Kidney (tissue), 14 donors: Measurements from ENCODE around the gene NATD1. TPM values are rescaled to one million over a fixed set of nuclear protein-coding genes. Genes with fewer than 3 reads are reported as not detected.

ENCODE experiments used
- DNase-seq, 5 donors: peaks; one replicate each; pipeline ENCODE4 v3.0.0-alpha.2; 2013 to 2020
- FAIRE-seq: peaks from 2 replicates; lab custom pipeline; 2012; peaks lifted over from hg19 to GRCh38; lab: Jason Lieb, UNC
- H3K27ac ChIP-seq, 2 donors: one replicate each; pipeline ENCODE4 v1.7.0; 2013; ENCODE audit warnings: low read depth in 2 of 2, low read length in 2 of 2, inconsistent platforms in 1 of 2
- H3K27me3 ChIP-seq: one replicate; pipeline ENCODE4 v1.7.1; 2013; ENCODE audit warnings: low read length, inconsistent platforms; ENCODE audit not compliant: control insufficient read depth, insufficient read depth
- H3K36me3 ChIP-seq, 3 donors: one replicate each; pipeline versions ENCODE4 v1.7.0 to v1.7.1; 2013; ENCODE audit warnings: low read length in 3 of 3, control low read depth in 1 of 3, inconsistent platforms in 1 of 3; ENCODE audit not compliant: insufficient read depth in 3 of 3, control insufficient read depth in 2 of 3
- H3K4me1 ChIP-seq, 3 donors: one replicate each; pipeline versions ENCODE4 v1.7.0 to v1.7.1; 2013; ENCODE audit warnings: low read length in 3 of 3, inconsistent platforms in 1 of 3, low read depth in 1 of 3; ENCODE audit not compliant: control insufficient read depth in 2 of 3, insufficient read depth in 2 of 3
- H3K4me3 ChIP-seq, 3 donors: one replicate each; pipeline versions ENCODE4 v1.7.0 to v1.8.1; 2013; ENCODE audit warnings: low read length in 3 of 3, control low read depth in 1 of 3, inconsistent platforms in 1 of 3
- H3K9ac ChIP-seq, 3 donors: one replicate each; pipeline versions ENCODE4 v1.7.0 to v1.7.1; 2013; ENCODE audit warnings: low read length in 3 of 3, control low read depth in 1 of 3, inconsistent platforms in 1 of 3
- H3K9me3 ChIP-seq, 3 donors: one replicate each; pipeline versions ENCODE4 v1.7.0 to v1.7.1; 2013; ENCODE audit warnings: low read length in 3 of 3, control low read depth in 1 of 3, inconsistent platforms in 1 of 3; ENCODE audit not compliant: control insufficient read depth in 2 of 3, insufficient read depth in 1 of 3
- CTCF ChIP-seq: IDR thresholded peaks from 3 replicates; pipeline ENCODE4 v1.5.1; 2012; ENCODE audit warnings: mild to moderate bottlenecking, moderate library complexity, borderline replicate concordance; ENCODE audit not compliant: insufficient read depth; ENCODE audit errors: extremely low read depth
- intact Hi-C: fragments of 100-400 bp; cut with DNase I; formaldehyde crosslinking; loops from one replicate; pipeline ENCODE4 v1.11.1; 2022
- polyA plus RNA-seq: library from polyadenylated mRNA; stranded (reverse); fragments of 350-450 nt; fragmentation: Illumina TruSeq; extraction: RNeasy Lipid Tissue Mini Kit (QIAGEN cat#74804); gene quantifications from one replicate; pipeline ENCODE4 v1.2.3, GENCODE V29; 2014; ENCODE audit warnings: low read depth, low replicate concordance; ENCODE audit not compliant: insufficient read depth
- total RNA-seq: library from RNA; stranded (reverse); fragmentation: NEBNext Ultra II Directional; extraction: Animal tissue kit (Norgen Biotek cat#: 25700); gene quantifications from one replicate; pipeline ENCODE4 v1.2.1, GENCODE V29; 2021
- donor health status: control.
- donor health status: control.
- donor health status: control.
- donor health status: control.
- donor health status: control.
- donor health status: DM: yes; HTN: yes; CAD: no.
- donor health status: Normal renal cell carcinoma (clear cell type).

The NATD1 gene
- total and polyA plus RNA-seq, 2 donors from 2014 or later = 5.0 to 14.2 TPM

DNA sequence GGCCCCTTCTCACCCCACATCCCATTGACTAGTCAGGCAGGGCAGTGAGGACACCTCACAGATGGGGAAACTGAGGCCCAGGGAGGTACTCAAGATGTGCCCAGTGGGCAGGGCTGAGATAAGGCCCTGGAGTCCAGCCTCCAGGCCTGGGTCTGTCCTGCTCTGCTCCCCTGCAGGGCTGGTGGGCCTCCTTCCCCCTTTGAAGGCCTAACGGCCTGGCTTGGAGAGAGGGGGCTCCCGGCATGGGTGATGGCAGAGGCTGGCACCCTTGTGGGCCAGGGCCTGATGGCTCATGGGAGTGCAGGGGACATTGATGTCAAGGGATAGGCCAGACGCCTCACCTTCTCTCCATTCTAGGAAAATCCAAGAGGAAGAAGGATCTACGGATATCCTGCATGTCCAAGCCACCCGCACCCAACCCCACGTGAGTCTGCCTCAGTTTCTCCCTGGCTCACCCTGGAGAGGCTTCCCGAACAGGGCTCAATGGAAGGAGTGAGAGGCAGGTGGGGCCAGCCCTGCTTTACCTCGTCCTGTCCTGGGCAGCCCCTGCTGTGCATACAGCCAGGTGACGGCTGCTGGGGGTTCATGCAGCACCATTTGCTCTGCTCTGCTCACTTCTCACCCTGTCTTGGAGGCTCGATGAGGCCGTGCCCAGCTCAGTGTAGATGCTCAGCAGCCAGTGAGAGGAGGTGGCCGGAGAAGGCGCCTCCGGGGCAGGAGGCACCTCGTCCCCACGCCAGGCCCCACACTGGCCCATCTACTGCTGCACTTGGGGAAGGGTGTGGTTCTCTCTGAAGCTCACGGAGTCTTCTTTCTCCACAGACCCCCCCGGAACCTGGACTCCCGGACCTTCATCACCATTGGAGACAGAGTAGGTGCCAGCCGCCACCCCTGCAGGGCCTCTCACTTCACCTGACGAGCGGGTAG, 45.1 kb upstream of the NATD1 start:
- no peak for TF ChIP-seq CTCF
- Histone ChIP-seq H3K9me3 (no peaks in the 10 kb centered on the region), H3K36me3 (peaks cover 0 to 42% (median 31%) of the 10 kb centered on the region in 3 donors), H3K27ac (no peak overlapping the region), H3K4me1 (peaks cover 0 to 19% (median 15%) of the 10 kb centered on the region in 3 donors), H3K27me3 (no peaks in the 10 kb centered on the region), H3K9ac (no peak overlapping the region), H3K4me3 (no peak overlapping the region)
- FAIRE-seq = no peak
- peak in 1 of 5 donors; percentile 74 for DNase-seq
- intact Hi-C loops = no loop called here

GRCh38 chr17:21297597-21297996, 44.4 kb upstream of the NATD1 start:
- Histone ChIP-seq H3K9me3 (no peaks in the 10 kb centered on the region), H3K27me3 (no peaks in the 10 kb centered on the region), H3K4me3 (no peak overlapping the region), H3K4me1 (peaks cover 0 to 19% (median 15%) of the 10 kb centered on the region in 3 donors), H3K9ac (no peak overlapping the region), H3K27ac (no peak overlapping the region), H3K36me3 (peaks cover 0 to 35% (median 24%) of the 10 kb centered on the region in 3 donors)
- FAIRE-seq (no peak), DNase-seq (peak in 1 of 5 donors; percentile 76)
- no peak for TF ChIP-seq CTCF
- intact Hi-C loops = no loop called here

GRCh38 chr17:21297026-21297520, 43.9 kb upstream of the NATD1 start:
- Histone ChIP-seq H3K36me3 (peaks cover 0 to 30% (median 21%) of the 10 kb centered on the region in 3 donors), H3K4me1 (peaks cover 0 to 19% (median 15%) of the 10 kb centered on the region in 3 donors), H3K9me3 (no peaks in the 10 kb centered on the region), H3K27ac (no peak overlapping the region), H3K4me3 (no peak overlapping the region), H3K27me3 (no peaks in the 10 kb centered on the region), H3K9ac (no peak overlapping the region)
- TF ChIP-seq CTCF = no peak
- intact Hi-C loops = no loop called here
- FAIRE-seq (no peak), DNase-seq (peak in 1 of 5 donors; percentile 77)
